Body of pancreas (tissue), 4 donors: ENCODE results near the gene FBXO11.

ENCODE experiments used
- POLR2A ChIP-seq, 3 donors: fragments of 450-650 bp; IDR thresholded peaks; one replicate each; pipeline ENCODE4 v1.6.1; 2016; ENCODE audit warnings: antibody characterized with exemption in 3 of 3, mild to moderate bottlenecking in 2 of 3
- TF ChIP-seq, protein P1 (sequence below), 7 experiments: fragments of 450-650 bp in 4 of 7; fragments of 200-600 bp in 3 of 7; sonication (generic) in 3 of 7; IDR thresholded peaks; one replicate each; pipeline ENCODE4 v1.5.1; 2016 to 2019; ENCODE audit warnings: antibody characterized with exemption in 7 of 7

DNA sequence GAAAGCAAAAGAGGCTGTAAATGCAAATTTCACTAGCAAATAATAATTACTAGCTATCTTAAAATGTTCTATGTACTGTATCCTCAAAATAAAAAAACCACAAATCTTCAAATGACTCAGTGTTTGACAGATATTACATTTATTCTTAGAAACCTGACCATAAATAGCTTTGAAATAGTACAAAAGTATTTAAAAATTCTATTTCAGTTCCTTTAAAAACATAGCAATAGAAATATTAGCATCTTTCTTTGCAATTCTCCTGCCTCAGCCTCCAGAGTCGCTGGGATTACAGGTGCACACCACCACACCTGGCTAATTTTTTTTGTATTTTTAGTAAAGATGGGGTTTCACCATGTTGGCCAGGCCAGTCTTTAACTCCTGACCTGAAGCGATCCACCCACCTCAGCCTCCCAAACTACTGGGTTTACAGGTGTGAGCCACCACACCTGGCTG lies 72.8 kb downstream of the FBXO11 start:
- TF ChIP-seq, protein P1, sequence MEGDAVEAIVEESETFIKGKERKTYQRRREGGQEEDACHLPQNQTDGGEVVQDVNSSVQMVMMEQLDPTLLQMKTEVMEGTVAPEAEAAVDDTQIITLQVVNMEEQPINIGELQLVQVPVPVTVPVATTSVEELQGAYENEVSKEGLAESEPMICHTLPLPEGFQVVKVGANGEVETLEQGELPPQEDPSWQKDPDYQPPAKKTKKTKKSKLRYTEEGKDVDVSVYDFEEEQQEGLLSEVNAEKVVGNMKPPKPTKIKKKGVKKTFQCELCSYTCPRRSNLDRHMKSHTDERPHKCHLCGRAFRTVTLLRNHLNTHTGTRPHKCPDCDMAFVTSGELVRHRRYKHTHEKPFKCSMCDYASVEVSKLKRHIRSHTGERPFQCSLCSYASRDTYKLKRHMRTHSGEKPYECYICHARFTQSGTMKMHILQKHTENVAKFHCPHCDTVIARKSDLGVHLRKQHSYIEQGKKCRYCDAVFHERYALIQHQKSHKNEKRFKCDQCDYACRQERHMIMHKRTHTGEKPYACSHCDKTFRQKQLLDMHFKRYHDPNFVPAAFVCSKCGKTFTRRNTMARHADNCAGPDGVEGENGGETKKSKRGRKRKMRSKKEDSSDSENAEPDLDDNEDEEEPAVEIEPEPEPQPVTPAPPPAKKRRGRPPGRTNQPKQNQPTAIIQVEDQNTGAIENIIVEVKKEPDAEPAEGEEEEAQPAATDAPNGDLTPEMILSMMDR (IDR thresholded peaks at IDR 0.05), result no peak
- TF ChIP-seq POLR2A (IDR thresholded peaks at IDR 0.05), result no peak
